Subcutaneous preadipocyte (primary cell): Measurements from ENCODE around the gene TMX1. TPM values are rescaled to one million over a fixed set of nuclear protein-coding genes. Genes with fewer than 3 reads are reported as not detected.

Experiments
- small RNA-seq: library from RNA; depleted of rRNA; stranded (forward); fragments of <200 nt; gene quantifications from one replicate; pipeline ENCODE3, GENCODE V24; 2012
- total RNA-seq: library from RNA; depleted of rRNA; stranded (reverse); fragments of >200 nt; gene quantifications from 2 replicates; pipeline ENCODE4 v1.2.3, GENCODE V29; 2012

TMX1 gene, protein sequence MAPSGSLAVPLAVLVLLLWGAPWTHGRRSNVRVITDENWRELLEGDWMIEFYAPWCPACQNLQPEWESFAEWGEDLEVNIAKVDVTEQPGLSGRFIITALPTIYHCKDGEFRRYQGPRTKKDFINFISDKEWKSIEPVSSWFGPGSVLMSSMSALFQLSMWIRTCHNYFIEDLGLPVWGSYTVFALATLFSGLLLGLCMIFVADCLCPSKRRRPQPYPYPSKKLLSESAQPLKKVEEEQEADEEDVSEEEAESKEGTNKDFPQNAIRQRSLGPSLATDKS
- 53.6 and 64.3 TPM in 2 replicates for total RNA-seq

GRCh38 chr14:51239813-51240803 lies at the start of gene TMX1:
TMX1 (plus strand) TSS chr14:51240247; CDS start chr14:51240293, 46 bp downstream.

Small RNAs within 50 kb of the gene (small RNA-seq; reads per million reads assigned to genes)
- gene RF00019 (not detected), gene RF00156 (1.4 reads per million, percentile 71 among the genes with 10 or more reads in this experiment)

Other genes with a start within 250 kb of the TMX1 start
- 0.59 and 2.6 TPM in 2 replicates for gene TRIM9, start 145.1 kb upstream of the TMX1 start, total RNA-seq